HCT116 (cell line): Measurements from ENCODE around the gene ASIC3. TPM values are rescaled to one million over a fixed set of nuclear protein-coding genes. Genes with fewer than 3 reads are reported as not detected.

Experiments
- ATAC-seq: fragments of 200-7000 bp; cut with Tn5 transposase; 2 replicates; pipeline ENCODE4 v1.9.1; 2020; ENCODE audit warnings: mild to moderate bottlenecking, moderate library complexity
- BruUV-seq: library from RNA; stranded (reverse); fragments of 400-500 nt; replicated peaks from 2 replicates; lab custom pipeline; 2021; lab: Mats Ljungman, UMichigan
- CTCF ChIA-PET: fragments of 300-600 bp; sonication (Branson Sonifier 250); formaldehyde crosslinking; loops from one replicate; lab custom pipeline; 2021; ENCODE audit warnings: antibody characterized with exemption; lab: Charles Lee
- POLR2A ChIA-PET: fragments of 300-600, 350-600 bp; sonication (Branson Sonifier 250); formaldehyde crosslinking; loops from one replicate; lab custom pipeline; 2021; ENCODE audit warnings: antibody characterized with exemption; lab: Charles Lee
- RAD21 ChIA-PET, 2 experiments: fragments of 300-600 bp; sonication (Branson Sonifier 250); formaldehyde crosslinking; loops; one replicate each; lab custom pipeline; 2023; ENCODE audit warnings: low total read pairs in 2 of 2; ENCODE audit not compliant: uncharacterized antibody in 2 of 2, unreplicated experiment in 2 of 2, low non-redundant PET in 1 of 2; lab: Charles Lee
- DNase-seq: peaks from one replicate; pipeline ENCODE4 v3.0.0-alpha.2; 2010; ENCODE audit warnings: low read depth, low spot score
- H2AFZ ChIP-seq: fragments of 200-600 bp; shearing (Covaris generic), sonication (generic); 2 replicates; pipeline ENCODE4 v1.6.1; 2017; ENCODE audit warnings: low read depth, mixed run types, mixed read lengths, antibody characterized with exemption, low read length; ENCODE audit not compliant: poor library complexity, severe bottlenecking
- H3K27ac ChIP-seq: 2 replicates; pipeline ENCODE4 v1.5.1; 2012; ENCODE audit warnings: low read depth, low read length
- H3K27me3 ChIP-seq: fragments of 200-600 bp; sonication (generic); 2 replicates; pipeline ENCODE4 v1.6.1; 2016; ENCODE audit warnings: mixed run types, low read length, mixed read lengths; ENCODE audit not compliant: insufficient read depth
- H3K36me3 ChIP-seq, 2 experiments: fragments of 200-500 bp in 1 of 2; fragments of 200-600 bp in 1 of 2; sonication (Bioruptor generic) in 1 of 2; sonication (generic) in 1 of 2; 2 replicates each; pipeline versions ENCODE4 v1.5.1 to v1.6.1; 2014 to 2016; ENCODE audit warnings: low read length in 2 of 2, inconsistent platforms in 1 of 2, mixed read lengths in 1 of 2, mixed run types in 1 of 2; ENCODE audit not compliant: insufficient read depth in 2 of 2, control insufficient read depth in 1 of 2
- H3K4me1 ChIP-seq, 2 experiments: fragments of 200-600 bp in 1 of 2; sonication (generic) in 1 of 2; 2 replicates each; pipeline versions ENCODE4 v1.5.1 to v1.6.1; 2012 to 2017; ENCODE audit warnings: low read length in 2 of 2, inconsistent platforms in 1 of 2, mild to moderate bottlenecking in 1 of 2, mixed read lengths in 1 of 2, mixed run types in 1 of 2, moderate library complexity in 1 of 2; ENCODE audit not compliant: insufficient read depth in 2 of 2, control insufficient read depth in 1 of 2
- H3K4me2 ChIP-seq: fragments of 200-600 bp; sonication (generic); 2 replicates; pipeline ENCODE4 v1.6.1; 2017; ENCODE audit warnings: mixed run types, low read length, mixed read lengths
- H3K4me3 ChIP-seq, 2 experiments: fragments of 200-600 bp in 1 of 2; sonication (generic) in 1 of 2; replicated peaks in 1 of 2; 2 replicates each; pipeline ENCODE4 v1.5.1; 2011 to 2016; ENCODE audit warnings: low read length in 2 of 2, control low read depth in 1 of 2, low read depth in 1 of 2, mild to moderate bottlenecking in 1 of 2, mixed read lengths in 1 of 2, mixed run types in 1 of 2
- H3K79me2 ChIP-seq: fragments of 200-600 bp; sonication (generic); 2 replicates; pipeline ENCODE4 v1.6.1; 2017; ENCODE audit warnings: mild to moderate bottlenecking, mixed run types, low read length, moderate library complexity, mixed read lengths; ENCODE audit not compliant: insufficient read depth
- H3K9ac ChIP-seq: fragments of 200-600 bp; sonication (generic); 2 replicates; pipeline ENCODE4 v1.6.1; 2016; ENCODE audit warnings: low read length, mixed read lengths
- H3K9me2 ChIP-seq: fragments of 200-600 bp; sonication (generic), shearing (Covaris generic); 2 replicates; pipeline ENCODE4 v1.6.1; 2017; ENCODE audit warnings: mixed run types, mild to moderate bottlenecking, moderate library complexity; ENCODE audit not compliant: insufficient read depth
- H3K9me3 ChIP-seq, 2 experiments: fragments of 200-500 bp in 1 of 2; fragments of 200-600 bp in 1 of 2; sonication (Bioruptor generic) in 1 of 2; sonication (generic) in 1 of 2; 2 replicates each; pipeline ENCODE4 v1.6.1; 2014 to 2017; ENCODE audit warnings: low read length in 2 of 2, mixed read lengths in 2 of 2, inconsistent platforms in 1 of 2, low read depth in 1 of 2, mild to moderate bottlenecking in 1 of 2, mixed run types in 1 of 2, moderate library complexity in 1 of 2; ENCODE audit not compliant: control insufficient read depth in 1 of 2, insufficient read depth in 1 of 2
- H4K20me1 ChIP-seq: fragments of 200-600 bp; sonication (generic), shearing (Covaris generic); 2 replicates; pipeline ENCODE4 v1.6.1; 2017; ENCODE audit warnings: mixed run types, mild to moderate bottlenecking, moderate library complexity; ENCODE audit not compliant: insufficient read depth
- ATF3 ChIP-seq: IDR thresholded peaks from 2 replicates; pipeline ENCODE4 v1.6.1; 2012
- CBX3 ChIP-seq: IDR thresholded peaks from 2 replicates; pipeline ENCODE4 v1.6.1; 2012; ENCODE audit warnings: low read depth
- CEBPB ChIP-seq: IDR thresholded peaks from 2 replicates; pipeline ENCODE4 v1.6.1; 2012; ENCODE audit warnings: low read depth
- CTCF ChIP-seq, 3 experiments: fragments of 200-600 bp in 1 of 3; sonication (generic) in 1 of 3; IDR thresholded peaks in 2 of 3; conservative IDR thresholded peaks in 1 of 3; 2 replicates each; pipeline ENCODE4 v1.5.1; 2012 to 2017; ENCODE audit warnings: low read depth in 2 of 3, low read length in 2 of 3, antibody characterized with exemption in 1 of 3, borderline replicate concordance in 1 of 3, control low read depth in 1 of 3, mild to moderate bottlenecking in 1 of 3, mixed read lengths in 1 of 3, mixed run types in 1 of 3, moderate library complexity in 1 of 3; ENCODE audit not compliant: insufficient read depth in 1 of 3
- ELF1 ChIP-seq: IDR thresholded peaks from 2 replicates; pipeline ENCODE4 v1.6.1; 2012; ENCODE audit warnings: low read depth, borderline replicate concordance
- MAX ChIP-seq: IDR thresholded peaks from 2 replicates; pipeline ENCODE4 v1.6.1; 2012
- POLR2A ChIP-seq: IDR thresholded peaks from 2 replicates; pipeline ENCODE4 v1.7.0; 2011; ENCODE audit warnings: borderline replicate concordance; ENCODE audit not compliant: insufficient read depth, insufficient read length; ENCODE audit errors: extremely low read depth
- POLR2AphosphoS5 ChIP-seq: IDR thresholded peaks from 2 replicates; pipeline ENCODE4 v1.6.1; 2011; ENCODE audit warnings: mild to moderate bottlenecking, low read depth, low read length, moderate library complexity
- RAD21 ChIP-seq: IDR thresholded peaks from 2 replicates; pipeline ENCODE4 v1.6.1; 2012; ENCODE audit warnings: low read depth, mild to moderate bottlenecking
- SP1 ChIP-seq: IDR thresholded peaks from 2 replicates; pipeline ENCODE4 v1.6.1; 2012; ENCODE audit warnings: low read depth
- ZNF274 ChIP-seq: fragments of 200-500 bp; sonication (Bioruptor generic); IDR thresholded peaks from 2 replicates; pipeline ENCODE4 v1.6.1; 2014; ENCODE audit warnings: mild to moderate bottlenecking, low read depth, low read length, inconsistent platforms
- intact Hi-C: fragments of 100-400 bp; cut with micrococcal nuclease; formaldehyde crosslinking; loops from 2 replicates; pipeline ENCODE4 v1.10.0; 2022
- total RNA-seq: library from RNA; stranded (reverse); gene quantifications from one replicate; pipeline ENCODE4 v1.2.1, GENCODE V29; 2021; ENCODE audit not compliant: unreplicated experiment

The ASIC3 gene
- total RNA-seq, 1 experiment from 2014 or later, result 4.4 TPM

GRCh38 chr7:151033864-151034249 lies 14.5 kb upstream of the ASIC3 start:
- peaks cover 6% of the 10 kb centered on the region for H3K79me2 ChIP-seq
- DNase-seq (no peak), ATAC-seq (no peak)
- BruUV-seq, result no TSS peak
- H3K9ac ChIP-seq, result no peak overlapping the region
- H3K27ac ChIP-seq, result no peak overlapping the region
- peaks cover 7 to 20% of the 10 kb centered on the region in 2 experiments for H3K4me1 ChIP-seq
- H3K4me3 ChIP-seq, result no peak overlapping the region
- peaks cover 3 to 10% of the 10 kb centered on the region in 2 experiments; a peak in 2 of 4 replicates for H3K36me3 ChIP-seq
- intact Hi-C loops, result no loop called here
- H3K27me3 ChIP-seq, result no peaks in the 10 kb centered on the region
- no peaks in the 10 kb centered on the region for H4K20me1 ChIP-seq
- TF ChIP-seq CBX3 (no peak), RAD21 (no peak), CTCF (IDR thresholded peaks at IDR 0.05 in 2 of 3, conservative IDR thresholded peaks at IDR 0.05 in 1 of 3; ENCODE audit: borderline replicate concordance in 1 of 3, insufficient read depth in 1 of 3, low read depth in 2 of 3, low read length in 2 of 3) (no peak), CEBPB (no peak), ZNF274 (no peak), POLR2AphosphoS5 (no peak), SP1 (no peak), MAX (no peak), ATF3 (no peak), ELF1 (no peak), POLR2A (no peak)
- ChIA-PET CTCF (interaction anchor here (1.4 kb wide), 1 partner anchor 77 kb away, joined by 4 read pairs; no protein-coding TSS in a partner anchor), POLR2A (no interaction called here), RAD21 (no interaction called here)
- H3K9me2 ChIP-seq, result no peaks in the 10 kb centered on the region
- H3K4me2 ChIP-seq, result no peak overlapping the region
- H3K9me3 ChIP-seq, result no peaks in the 10 kb centered on the region
- no peak overlapping the region for H2AFZ ChIP-seq
